CD4-positive, alpha-beta T cell (primary cell): ENCODE data around the gene FNDC8. TPM values are rescaled to one million over a fixed set of nuclear protein-coding genes. Genes with fewer than 3 reads are reported as not detected.

Source experiments
- ATAC-seq: fragments of 200-7000 bp; cut with Tn5 transposase; one replicate; pipeline ENCODE4 v1.10.0; 2022; ENCODE audit warnings: mild to moderate bottlenecking; ENCODE audit not compliant: poor library complexity
- CTCF ChIA-PET: fragments of 350-600 bp; sonication (Branson Sonifier 250); formaldehyde crosslinking; loops from one replicate; lab custom pipeline; 2021; ENCODE audit warnings: antibody characterized with exemption, inconsistent platforms; lab: Charles Lee
- POLR2A ChIA-PET: fragments of 350-600 bp; sonication (Branson Sonifier 250); formaldehyde crosslinking; loops from one replicate; lab custom pipeline; 2021; ENCODE audit warnings: antibody characterized with exemption, inconsistent platforms; lab: Charles Lee
- DNase-seq, 14 experiments: peaks; one replicate each; pipeline ENCODE4 v3.0.0-alpha.2; 2013 to 2020; ENCODE audit warnings: mixed read lengths in 2 of 14
- H3K27ac ChIP-seq, 2 donors: one replicate each; pipeline versions ENCODE4 v1.5.1 to v1.7.0; 2013; ENCODE audit warnings: low read length in 2 of 2, low read depth in 1 of 2, mild to moderate bottlenecking in 1 of 2
- H3K27me3 ChIP-seq, 2 experiments: 1 replicate in 1 of 2; 2 replicates in 1 of 2; pipeline versions ENCODE4 v1.6.1 to v1.7.0; 2013; ENCODE audit warnings: low read length in 2 of 2, control low read depth in 1 of 2, mild to moderate bottlenecking in 1 of 2, moderate library complexity in 1 of 2; ENCODE audit not compliant: insufficient read depth in 2 of 2, control insufficient read depth in 1 of 2
- H3K36me3 ChIP-seq: one replicate; pipeline ENCODE4 v1.6.1; 2013; ENCODE audit warnings: low read length, control low read depth; ENCODE audit not compliant: insufficient read depth
- H3K4me1 ChIP-seq: one replicate; pipeline ENCODE4 v1.6.1; 2013; ENCODE audit warnings: low read length, control low read depth; ENCODE audit not compliant: insufficient read depth
- H3K4me3 ChIP-seq: one replicate; pipeline ENCODE4 v1.5.1; 2013; ENCODE audit warnings: mild to moderate bottlenecking, low read length, moderate library complexity
- H3K9me3 ChIP-seq, 2 experiments: 1 replicate in 1 of 2; 2 replicates in 1 of 2; pipeline versions ENCODE4 v1.6.1 to v1.7.0; 2013; ENCODE audit warnings: low read length in 2 of 2, mild to moderate bottlenecking in 2 of 2, control low read depth in 1 of 2, moderate library complexity in 1 of 2; ENCODE audit not compliant: control insufficient read depth in 1 of 2, insufficient read depth in 1 of 2
- H3K27ac Mint-ChIP-seq: one replicate; pipeline ENCODE4 v1.8.0; 2020; ENCODE audit warnings: mixed read lengths
- H3K27me3 Mint-ChIP-seq: one replicate; pipeline ENCODE4 v1.8.0; 2021; ENCODE audit warnings: mixed read lengths
- H3K36me3 Mint-ChIP-seq: one replicate; pipeline ENCODE4 v1.8.0; 2021; ENCODE audit warnings: low read depth, mixed read lengths
- H3K4me1 Mint-ChIP-seq: one replicate; pipeline ENCODE4 v1.8.0; 2021; ENCODE audit warnings: low read depth, mixed read lengths
- H3K4me3 Mint-ChIP-seq: one replicate; pipeline ENCODE4 v1.8.0; 2020; ENCODE audit warnings: mild to moderate bottlenecking, mixed read lengths
- H3K9me3 Mint-ChIP-seq: one replicate; pipeline ENCODE4 v1.8.0; 2020; ENCODE audit warnings: mixed read lengths
- intact Hi-C, 2 experiments: fragments of 100-400 bp; cut with DNase I in 1 of 2; cut with micrococcal nuclease in 1 of 2; formaldehyde crosslinking; loops; one replicate each; pipeline versions ENCODE4 v1.15.1 to v1.9.0; 2023 to 2025; cut with DNase I, micrococcal nuclease
- total RNA-seq, 174 experiments: library from RNA in 2 of 174; stranded (reverse) in 2 of 174; gene quantifications; one replicate each; pipeline ENCODE4 v1.2.3 and lab custom pipeline; 2021 to 2026
- TF ChIP-seq, protein P1 (sequence below): fragments of 200-600 bp; IDR thresholded peaks from one replicate; pipeline ENCODE4 v1.8.0; 2022; ENCODE audit warnings: antibody characterized with exemption, mild to moderate bottlenecking

FNDC8 gene
- total RNA-seq, 2 experiments from 2014 or later, result not detected

DNA sequence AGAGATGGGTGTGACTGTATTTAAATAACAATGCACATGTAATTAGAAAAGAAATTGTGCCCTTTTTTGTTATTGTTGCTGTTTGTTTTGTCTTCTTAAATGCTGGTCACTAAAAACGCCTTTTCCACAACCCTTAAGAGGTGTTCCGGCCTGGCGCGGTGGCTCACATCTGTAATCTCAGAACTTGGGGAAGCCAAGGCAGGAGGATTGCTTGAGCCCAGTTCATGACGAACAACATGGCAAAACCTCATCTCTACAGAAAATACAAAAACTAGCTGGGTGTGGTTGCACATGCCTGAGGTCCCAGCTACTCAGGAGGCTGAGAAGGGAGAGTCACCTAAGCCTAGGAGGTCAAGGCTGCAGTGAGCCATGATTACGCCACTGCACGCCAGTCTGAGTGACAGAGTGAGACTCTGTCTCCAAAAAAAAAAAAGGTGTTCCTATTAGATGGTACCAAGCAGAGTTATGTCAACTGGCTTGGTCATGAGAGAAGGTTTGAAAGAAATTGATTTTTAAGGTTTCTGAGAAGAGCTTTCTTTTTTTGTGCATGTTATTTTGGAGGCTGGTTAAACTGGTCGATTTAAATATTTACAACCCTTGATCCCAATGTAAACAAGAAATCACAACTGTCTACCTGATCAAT is 34.4 kb upstream of the FNDC8 start:
- POLR2A ChIA-PET, result interaction anchor here (0.9 to 3.9 kb wide), 7 partner anchors 9 to 492 kb away, joined by 3 to 14 read pairs (median 6); partner anchors contain the start of gene PEX12
- H3K27ac ChIP-seq, result peak overlapping the region; percentile 88 to 94

DNA sequence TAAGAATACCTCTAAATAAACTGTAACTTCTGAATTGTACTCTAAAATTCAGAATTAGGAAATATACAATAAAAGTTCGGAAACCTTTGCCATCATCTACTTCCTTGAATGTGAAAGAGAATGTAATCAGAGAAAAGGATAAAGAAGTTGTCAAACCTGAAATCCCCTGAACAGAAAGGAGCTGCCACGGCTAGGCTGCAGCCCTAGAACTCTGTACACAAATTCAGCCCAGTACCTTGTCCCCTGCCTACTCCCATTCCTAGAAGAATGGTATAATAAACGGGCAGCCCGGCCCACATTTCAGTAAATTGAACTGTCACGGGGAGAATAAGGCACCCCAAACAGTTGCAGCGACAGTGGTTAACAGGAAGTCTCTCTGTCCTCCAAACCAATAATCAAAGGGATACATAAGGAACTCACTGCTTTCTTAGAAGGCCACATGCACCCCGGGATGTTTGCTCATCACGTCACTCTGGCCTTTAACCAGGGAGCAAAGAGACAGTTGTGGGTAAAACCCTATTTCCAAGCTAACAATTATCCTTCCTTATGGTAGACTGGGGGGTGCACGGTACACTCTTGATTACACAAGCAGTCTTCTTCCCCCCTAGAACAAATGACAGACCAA is 33.6 kb upstream of the FNDC8 start:
- peaks cover 18% of the 10 kb centered on the region for H3K36me3 Mint-ChIP-seq
- no peaks in the 10 kb centered on the region for H3K36me3 ChIP-seq
- peak overlapping the region; percentile 98 for H3K4me3 Mint-ChIP-seq
- ATAC-seq, result no peak
- H3K27me3 ChIP-seq, result no peaks in the 10 kb centered on the region
- H3K4me1 Mint-ChIP-seq, result peaks cover 64% of the 10 kb centered on the region
- TF ChIP-seq, protein P1, sequence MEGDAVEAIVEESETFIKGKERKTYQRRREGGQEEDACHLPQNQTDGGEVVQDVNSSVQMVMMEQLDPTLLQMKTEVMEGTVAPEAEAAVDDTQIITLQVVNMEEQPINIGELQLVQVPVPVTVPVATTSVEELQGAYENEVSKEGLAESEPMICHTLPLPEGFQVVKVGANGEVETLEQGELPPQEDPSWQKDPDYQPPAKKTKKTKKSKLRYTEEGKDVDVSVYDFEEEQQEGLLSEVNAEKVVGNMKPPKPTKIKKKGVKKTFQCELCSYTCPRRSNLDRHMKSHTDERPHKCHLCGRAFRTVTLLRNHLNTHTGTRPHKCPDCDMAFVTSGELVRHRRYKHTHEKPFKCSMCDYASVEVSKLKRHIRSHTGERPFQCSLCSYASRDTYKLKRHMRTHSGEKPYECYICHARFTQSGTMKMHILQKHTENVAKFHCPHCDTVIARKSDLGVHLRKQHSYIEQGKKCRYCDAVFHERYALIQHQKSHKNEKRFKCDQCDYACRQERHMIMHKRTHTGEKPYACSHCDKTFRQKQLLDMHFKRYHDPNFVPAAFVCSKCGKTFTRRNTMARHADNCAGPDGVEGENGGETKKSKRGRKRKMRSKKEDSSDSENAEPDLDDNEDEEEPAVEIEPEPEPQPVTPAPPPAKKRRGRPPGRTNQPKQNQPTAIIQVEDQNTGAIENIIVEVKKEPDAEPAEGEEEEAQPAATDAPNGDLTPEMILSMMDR, result no peak
- no peaks in the 10 kb centered on the region for H3K9me3 Mint-ChIP-seq
- no peaks in the 10 kb centered on the region for H3K9me3 ChIP-seq
- no peaks in the 10 kb centered on the region for H3K27me3 Mint-ChIP-seq
- peaks cover 57% of the 10 kb centered on the region for H3K4me1 ChIP-seq
- intact Hi-C loops, result loop anchor here (1.0 to 5.0 kb wide), 6 partner anchors 15 to 106 kb away; partner anchors contain the start of genes LIG3 (in 1 of the 2) and RAD51D (in 1 of the 2)
- peak overlapping the region; percentile 88 to 94 for H3K27ac ChIP-seq
- H3K4me3 ChIP-seq, result peak overlapping the region; percentile 92
- POLR2A ChIA-PET, result interaction anchor here (0.6 to 3.9 kb wide), 12 partner anchors 10 to 491 kb away, joined by 3 to 14 read pairs (median 4); partner anchors contain the start of gene PEX12
- peak overlapping the region; percentile 97 for H3K27ac Mint-ChIP-seq
- peak in 9 of 14 experiments; percentile 6 to 70 (median 18) for DNase-seq
- CTCF ChIA-PET, result interaction anchor here (0.8 to 1.7 kb wide), 5 partner anchors 10 to 65 kb away, joined by 3 to 7 read pairs (median 3); partner anchors contain the start of gene RFFL

More for the DNA sequence above, 34.4 kb upstream of the FNDC8 start:
- intact Hi-C loops, result loop anchor here (2.0 to 5.0 kb wide), 3 partner anchors 14 to 105 kb away; partner anchors contain the start of gene LIG3 (in 1 of the 2)
- Histone ChIP-seq H3K36me3 (no peaks in the 10 kb centered on the region), H3K9me3 (no peaks in the 10 kb centered on the region), H3K4me1 (peaks cover 60% of the 10 kb centered on the region), H3K27me3 (no peaks in the 10 kb centered on the region), H3K4me3 (peak overlapping the region; percentile 92)
- peaks cover 18% of the 10 kb centered on the region for H3K36me3 Mint-ChIP-seq
- DNase-seq (peak in 3 of 14 experiments; percentile 13 to 37 (median 16)), ATAC-seq (no peak)
- CTCF ChIA-PET, result interaction anchor here (0.8 to 2.2 kb wide), 5 partner anchors 9 to 64 kb away, joined by 3 to 7 read pairs (median 4); partner anchors contain the start of gene RFFL
- peaks cover 72% of the 10 kb centered on the region for H3K4me1 Mint-ChIP-seq
- no peaks in the 10 kb centered on the region for H3K27me3 Mint-ChIP-seq
- no peaks in the 10 kb centered on the region for H3K9me3 Mint-ChIP-seq
- peak overlapping the region; percentile 97 for H3K27ac Mint-ChIP-seq
- peak overlapping the region; percentile 98 for H3K4me3 Mint-ChIP-seq
- TF ChIP-seq, protein P1, result no peak

DNA sequence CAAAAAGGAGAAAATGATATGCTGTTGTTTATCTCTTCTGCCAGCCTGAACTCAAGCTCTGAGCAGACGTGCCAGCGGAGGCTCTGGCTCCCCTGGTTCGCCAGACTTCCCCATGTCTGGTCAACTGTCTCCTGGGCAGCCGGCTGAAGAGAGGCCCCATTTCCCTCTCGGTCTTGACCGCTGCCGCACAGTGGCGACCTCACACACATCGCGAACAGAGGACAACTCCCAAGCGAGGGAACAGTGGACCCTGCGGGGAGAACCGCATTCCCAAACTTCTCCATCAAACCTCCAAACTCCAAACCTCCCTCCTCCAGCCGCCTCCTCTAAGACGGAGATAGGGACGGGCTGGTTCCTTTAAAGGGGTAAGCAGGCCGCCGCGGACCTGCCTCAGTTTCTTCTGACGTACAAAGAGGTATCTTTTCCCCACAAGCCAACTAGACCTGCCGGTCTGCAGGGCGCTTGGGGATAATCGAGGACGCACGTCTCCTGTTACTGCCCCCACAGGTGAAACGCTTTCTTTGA is 33.0 kb upstream of the FNDC8 start:
- peak overlapping the region; percentile 88 to 94 for H3K27ac ChIP-seq
- H3K4me1 ChIP-seq, result peaks cover 52% of the 10 kb centered on the region
- no peaks in the 10 kb centered on the region for H3K9me3 Mint-ChIP-seq
- H3K36me3 Mint-ChIP-seq, result peaks cover 18% of the 10 kb centered on the region
- POLR2A ChIA-PET, result interaction anchor here (0.6 to 3.9 kb wide), 11 partner anchors 11 to 165 kb away, joined by 3 to 14 read pairs (median 5); no protein-coding TSS in a partner anchor
- TF ChIP-seq, protein P1, result no peak
- H3K9me3 ChIP-seq, result no peaks in the 10 kb centered on the region
- DNase-seq (peak in 4 of 14 experiments; percentile 13 to 66 (median 24)), ATAC-seq (no peak)
- H3K4me1 Mint-ChIP-seq, result peaks cover 59% of the 10 kb centered on the region
- intact Hi-C loops, result loop anchor here (1.0 to 5.0 kb wide), 6 partner anchors 16 to 106 kb away; partner anchors contain the start of genes LIG3 (in 1 of the 2) and RAD51D (in 1 of the 2)
- H3K27me3 ChIP-seq, result no peaks in the 10 kb centered on the region
- H3K36me3 ChIP-seq, result no peaks in the 10 kb centered on the region
- CTCF ChIA-PET, result interaction anchor here (0.9 to 2.4 kb wide), 3 partner anchors 25 to 90 kb away, joined by 3 to 24 read pairs (median 7); partner anchors contain the start of gene RFFL
- H3K27me3 Mint-ChIP-seq, result no peaks in the 10 kb centered on the region
- peak overlapping the region; percentile 98 for H3K4me3 Mint-ChIP-seq
- peak overlapping the region; percentile 92 for H3K4me3 ChIP-seq
- peak overlapping the region; percentile 97 for H3K27ac Mint-ChIP-seq
